SH-SY5Y (cell line): ENCODE measurements around the gene RAB30.

ENCODE experiments used
- GATA2 ChIP-seq: IDR thresholded peaks from 2 replicates; pipeline ENCODE4 v1.6.1; 2011; ENCODE audit warnings: mild to moderate bottlenecking, low read depth, low read length
- GATA3 ChIP-seq: IDR thresholded peaks from 2 replicates; pipeline ENCODE4 v1.6.1; 2011; ENCODE audit warnings: low read depth, mild to moderate bottlenecking, low read length, moderate library complexity

GRCh38 chr11:83118814-83119213, 47.1 kb upstream of the RAB30 start:
- TF ChIP-seq GATA3 (no peak), GATA2 (no peak)
